Vagina (tissue), 2 donors: ENCODE data around the gene APPL2. TPM values are rescaled to one million over a fixed set of nuclear protein-coding genes. Genes with fewer than 3 reads are reported as not detected.

ENCODE experiments used
- DNase-seq, 2 donors: peaks; one replicate each; pipeline ENCODE4 v3.0.0-alpha.2; 2017; ENCODE audit errors: extremely low spot score in 2 of 2
- H3K27ac ChIP-seq: fragments of 200-600 bp; sonication (generic); one replicate; pipeline ENCODE4 v1.5.1; 2019
- H3K27me3 ChIP-seq: fragments of 200-600 bp; sonication (generic); one replicate; pipeline ENCODE4 v1.5.1; 2019
- H3K36me3 ChIP-seq, 2 donors: fragments of 200-600 bp; sonication (generic); one replicate each; pipeline ENCODE4 v1.5.1; 2017 to 2019
- H3K4me1 ChIP-seq: fragments of 200-600 bp; sonication (generic); one replicate; pipeline ENCODE4 v1.5.1; 2019
- H3K4me3 ChIP-seq, 2 donors: fragments of 200-600 bp; sonication (generic); 1 replicate in 1 of 2; 2 replicates in 1 of 2; pipeline ENCODE4 v1.5.1; 2016 to 2019
- H3K9me3 ChIP-seq: fragments of 200-600 bp; sonication (generic); one replicate; pipeline ENCODE4 v1.5.1; 2019
- POLR2A ChIP-seq, 2 donors: fragments of 450-650 bp; IDR thresholded peaks; one replicate each; pipeline ENCODE4 v1.6.1; 2017; ENCODE audit warnings: antibody characterized with exemption in 2 of 2, mild to moderate bottlenecking in 2 of 2, moderate library complexity in 2 of 2
- POLR2AphosphoS5 ChIP-seq, 2 donors: sonication (generic); formaldehyde crosslinking; IDR thresholded peaks; one replicate each; pipeline ENCODE4 v1.9.0; 2017; ENCODE audit warnings: antibody characterized with exemption in 2 of 2, mild to moderate bottlenecking in 2 of 2, low read depth in 1 of 2; ENCODE audit not compliant: insufficient read depth in 1 of 2
- intact Hi-C: fragments of 100-400 bp; cut with DNase I; formaldehyde crosslinking; loops from one replicate; pipeline ENCODE4 v1.15.1; 2023
- total RNA-seq: library from RNA; depleted of rRNA; stranded (reverse); fragments of >200 nt; gene quantifications from one replicate; pipeline ENCODE4 v1.2.3, GENCODE V29; 2016
- TF ChIP-seq, protein P1 (sequence below), 3 experiments: fragments of 450-650 bp in 2 of 3; fragments of 200-600 bp in 1 of 3; sonication (generic) in 1 of 3; IDR thresholded peaks; one replicate each; pipeline ENCODE4 v1.5.1; 2017 to 2019; ENCODE audit warnings: antibody characterized with exemption in 3 of 3, mild to moderate bottlenecking in 2 of 3, moderate library complexity in 2 of 3

Gene APPL2
- total RNA-seq, 1 donor from 2014 or later = 48.1 TPM

DNA sequence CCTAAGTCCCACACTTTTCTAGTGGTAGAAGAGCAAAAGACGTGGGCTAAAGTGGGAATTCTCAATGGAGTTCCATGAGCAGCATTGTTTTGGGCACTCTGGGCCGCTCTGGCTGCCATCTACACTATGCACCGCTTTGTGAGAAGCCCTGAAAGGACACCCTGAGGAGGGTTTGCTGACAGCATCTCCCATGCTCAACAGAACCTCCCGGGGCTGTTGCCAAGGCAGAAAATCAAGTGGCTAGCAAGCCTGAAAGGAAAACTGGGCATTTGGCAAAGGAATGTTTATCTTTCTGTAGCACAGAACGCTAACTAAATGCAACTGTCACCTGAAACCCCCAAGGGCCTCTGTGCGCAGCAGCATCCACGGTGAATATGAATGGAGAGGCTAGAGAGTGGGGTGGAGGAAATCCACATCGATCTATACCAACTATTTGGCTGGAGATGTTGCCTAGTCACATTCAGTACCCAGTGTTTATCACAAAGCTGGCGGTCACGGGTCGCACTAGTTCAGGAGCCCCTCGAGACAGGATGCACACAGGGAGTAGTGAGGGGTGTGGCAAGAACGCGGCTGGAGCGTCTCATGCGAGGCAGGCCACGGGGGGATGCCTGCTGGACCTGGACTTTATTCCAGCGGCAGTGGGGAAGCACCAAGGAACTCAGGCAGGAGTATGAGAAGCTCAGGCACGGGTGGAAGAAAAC lies 14.2 kb downstream of the APPL2 start:
- peak in 1 of 2 donors; percentile 84 for DNase-seq
- intact Hi-C loops = loop anchor here (5.0 kb wide), 1 partner anchor 1356 kb away; no protein-coding TSS in a partner anchor
- H3K9me3 ChIP-seq = no peaks in the 10 kb centered on the region
- H3K4me3 ChIP-seq = no peak overlapping the region
- H3K36me3 ChIP-seq = peaks cover 0 to 32% of the 10 kb centered on the region in 2 donors
- H3K27ac ChIP-seq = peak overlapping the region; percentile 83
- TF ChIP-seq, protein P1, sequence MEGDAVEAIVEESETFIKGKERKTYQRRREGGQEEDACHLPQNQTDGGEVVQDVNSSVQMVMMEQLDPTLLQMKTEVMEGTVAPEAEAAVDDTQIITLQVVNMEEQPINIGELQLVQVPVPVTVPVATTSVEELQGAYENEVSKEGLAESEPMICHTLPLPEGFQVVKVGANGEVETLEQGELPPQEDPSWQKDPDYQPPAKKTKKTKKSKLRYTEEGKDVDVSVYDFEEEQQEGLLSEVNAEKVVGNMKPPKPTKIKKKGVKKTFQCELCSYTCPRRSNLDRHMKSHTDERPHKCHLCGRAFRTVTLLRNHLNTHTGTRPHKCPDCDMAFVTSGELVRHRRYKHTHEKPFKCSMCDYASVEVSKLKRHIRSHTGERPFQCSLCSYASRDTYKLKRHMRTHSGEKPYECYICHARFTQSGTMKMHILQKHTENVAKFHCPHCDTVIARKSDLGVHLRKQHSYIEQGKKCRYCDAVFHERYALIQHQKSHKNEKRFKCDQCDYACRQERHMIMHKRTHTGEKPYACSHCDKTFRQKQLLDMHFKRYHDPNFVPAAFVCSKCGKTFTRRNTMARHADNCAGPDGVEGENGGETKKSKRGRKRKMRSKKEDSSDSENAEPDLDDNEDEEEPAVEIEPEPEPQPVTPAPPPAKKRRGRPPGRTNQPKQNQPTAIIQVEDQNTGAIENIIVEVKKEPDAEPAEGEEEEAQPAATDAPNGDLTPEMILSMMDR (IDR thresholded peaks at IDR 0.05) = no peak
- no peak for TF ChIP-seq POLR2A (IDR thresholded peaks at IDR 0.05)
- no peak for TF ChIP-seq POLR2AphosphoS5 (IDR thresholded peaks at IDR 0.05; ENCODE audit: insufficient read depth in 1 of 2, low read depth in 1 of 2)
- no peaks in the 10 kb centered on the region for H3K27me3 ChIP-seq
- peaks cover 69% of the 10 kb centered on the region for H3K4me1 ChIP-seq

DNA sequence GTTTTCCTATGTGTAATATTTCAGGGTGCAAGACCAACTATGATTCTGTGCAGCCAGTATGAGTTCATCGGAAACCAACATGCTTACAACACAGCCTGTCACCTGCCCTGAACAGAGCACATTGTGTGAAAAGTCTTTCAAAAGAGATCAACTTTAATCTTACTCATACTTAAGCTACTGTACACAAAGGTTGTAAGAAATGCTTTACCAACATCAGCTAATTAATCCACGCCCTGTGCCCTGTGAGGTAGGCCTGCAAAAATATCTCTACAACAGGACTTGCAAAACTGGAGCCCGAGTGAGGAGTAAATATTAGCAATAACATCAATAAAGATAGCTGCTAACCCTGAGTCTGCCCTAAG lies 15.1 kb downstream of the APPL2 start:
- peaks cover 72% of the 10 kb centered on the region for H3K4me1 ChIP-seq
- peaks cover 0 to 35% of the 10 kb centered on the region in 2 donors for H3K36me3 ChIP-seq
- H3K9me3 ChIP-seq = no peaks in the 10 kb centered on the region
- DNase-seq = no peak
- intact Hi-C loops = loop anchor here (5.0 kb wide), 1 partner anchor 1356 kb away; no protein-coding TSS in a partner anchor
- H3K4me3 ChIP-seq = no peak overlapping the region
- TF ChIP-seq, protein P1 (IDR thresholded peaks at IDR 0.05) = no peak
- no peak for TF ChIP-seq POLR2A (IDR thresholded peaks at IDR 0.05)
- TF ChIP-seq POLR2AphosphoS5 (IDR thresholded peaks at IDR 0.05; ENCODE audit: insufficient read depth in 1 of 2, low read depth in 1 of 2) = no peak
- H3K27ac ChIP-seq = peak overlapping the region; percentile 83
- H3K27me3 ChIP-seq = no peaks in the 10 kb centered on the region

DNA sequence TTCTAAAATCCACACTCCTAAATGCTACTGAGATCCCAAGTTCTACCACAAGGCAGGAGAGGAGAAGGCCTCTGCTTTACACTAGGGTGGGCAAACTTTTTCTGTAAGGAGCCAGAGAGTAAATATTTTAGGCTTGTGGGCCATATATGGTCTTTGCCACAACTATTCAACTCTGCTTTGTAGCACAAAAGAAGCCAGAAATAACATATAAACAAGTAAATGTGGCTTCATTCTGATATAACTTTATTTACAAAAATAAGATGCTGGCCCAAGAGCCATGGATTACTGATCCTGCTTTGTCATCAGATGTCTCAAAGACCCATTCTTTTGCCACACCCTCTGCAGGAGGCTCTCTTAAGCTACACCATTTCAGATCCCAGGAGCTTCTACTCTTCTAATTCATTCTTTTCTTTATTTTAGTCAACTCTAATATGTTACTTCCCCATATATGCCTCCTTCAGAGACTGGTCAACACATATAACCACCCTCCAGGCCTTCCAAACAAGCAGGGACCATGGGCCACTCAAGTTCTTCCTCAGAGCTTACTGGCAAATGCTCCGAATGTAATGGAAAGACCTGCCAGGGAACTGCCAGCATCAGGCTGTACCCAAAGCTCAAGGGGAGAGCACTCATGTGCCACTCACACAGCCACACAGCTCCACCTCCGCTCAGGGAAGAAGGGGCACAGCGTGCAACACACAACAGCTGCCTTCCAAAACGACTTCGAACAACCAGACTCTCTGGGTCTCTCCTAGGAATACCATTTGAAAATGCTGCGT lies 15.6 kb downstream of the APPL2 start:
- Histone ChIP-seq H3K4me3 (no peak overlapping the region), H3K27ac (peak overlapping the region; percentile 83), H3K9me3 (no peaks in the 10 kb centered on the region), H3K36me3 (peaks cover 0 to 36% of the 10 kb centered on the region in 2 donors), H3K4me1 (peaks cover 67% of the 10 kb centered on the region), H3K27me3 (no peaks in the 10 kb centered on the region)
- DNase-seq = no peak
- intact Hi-C loops = loop anchor here (5.0 kb wide), 1 partner anchor 1357 kb away; no protein-coding TSS in a partner anchor
- TF ChIP-seq POLR2A (IDR thresholded peaks at IDR 0.05) = no peak

GRCh38 chr12:105219261-105220028 lies 16.5 kb downstream of the APPL2 start:
- H3K4me3 ChIP-seq = no peak overlapping the region
- DNase-seq = no peak
- peak overlapping the region; percentile 83 for H3K27ac ChIP-seq
- H3K9me3 ChIP-seq = no peaks in the 10 kb centered on the region
- H3K36me3 ChIP-seq = peaks cover 0 to 41% of the 10 kb centered on the region in 2 donors
- no peaks in the 10 kb centered on the region for H3K27me3 ChIP-seq
- H3K4me1 ChIP-seq = peaks cover 76% of the 10 kb centered on the region
- intact Hi-C loops = loop anchor here (5.0 kb wide), 1 partner anchor 1358 kb away; no protein-coding TSS in a partner anchor
- TF ChIP-seq, protein P1 (IDR thresholded peaks at IDR 0.05) = no peak
- TF ChIP-seq POLR2A (IDR thresholded peaks at IDR 0.05) (no peak), POLR2AphosphoS5 (IDR thresholded peaks at IDR 0.05; ENCODE audit: insufficient read depth in 1 of 2, low read depth in 1 of 2) (no peak)

- H3K27ac ChIP-seq = peak overlapping the region; percentile 83
Measured at GRCh38 chr12:105218434-105218833, 17.5 kb downstream of the APPL2 start.

More at GRCh38 chr12:105218434-105218833, 17.5 kb downstream of the APPL2 start:
- Histone ChIP-seq H3K4me1 (peaks cover 70% of the 10 kb centered on the region), H3K27me3 (no peaks in the 10 kb centered on the region), H3K9me3 (no peaks in the 10 kb centered on the region), H3K36me3 (peaks cover 0 to 47% of the 10 kb centered on the region in 2 donors), H3K4me3 (no peak overlapping the region)
- TF ChIP-seq POLR2A (IDR thresholded peaks at IDR 0.05) (no peak), POLR2AphosphoS5 (IDR thresholded peaks at IDR 0.05; ENCODE audit: insufficient read depth in 1 of 2, low read depth in 1 of 2) (no peak)
- TF ChIP-seq, protein P1 (IDR thresholded peaks at IDR 0.05) = no peak
- DNase-seq = no peak
- intact Hi-C loops = no loop called here
